ENCODE measurements around the gene E2F1. TPM values are rescaled to one million over a fixed set of nuclear protein-coding genes. Genes with fewer than 3 reads are reported as not detected.

The E2F1 gene
- total and polyA plus RNA-seq, 4 donors = 3.4 to 11.4 (median 10.3) TPM

DNA sequence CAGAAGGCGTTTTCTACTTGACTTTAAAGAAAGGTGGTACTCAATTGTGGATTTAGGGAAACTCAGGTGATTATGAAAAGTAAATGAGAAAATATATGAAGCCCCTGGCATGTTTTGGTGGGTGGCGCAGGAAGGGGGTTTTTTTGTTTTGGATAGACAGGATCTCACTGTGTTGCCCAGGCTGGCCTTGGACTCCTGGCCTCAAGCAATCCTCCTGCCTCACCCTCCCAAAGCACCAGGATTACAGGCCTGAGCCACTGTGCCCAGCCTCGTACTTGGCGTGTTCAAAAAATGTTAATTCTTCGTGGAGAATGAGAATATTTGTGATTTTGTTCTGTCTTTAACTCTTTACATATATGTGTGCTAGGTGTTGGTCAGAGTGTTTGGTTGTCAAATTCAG, 56.2 kb downstream of the E2F1 start:
- Histone ChIP-seq H3K4me3 (ENCODE audit: low read depth, low read length) (no peak overlapping the region), H3K27ac (ENCODE audit: low read depth, low read length) (no peak overlapping the region), H3K4me1 (ENCODE audit: control insufficient read depth, insufficient read depth, low read length) (no peaks in the 10 kb centered on the region), H3K36me3 (ENCODE audit: control insufficient read depth, insufficient read depth, low read length) (peaks cover 57% of the 10 kb centered on the region), H3K27me3 (ENCODE audit: control insufficient read depth, insufficient read depth, low read length) (no peaks in the 10 kb centered on the region), H3K9me3 (ENCODE audit: control insufficient read depth, insufficient read depth, low read length) (no peaks in the 10 kb centered on the region)
- no CpG with 5 or more reads among the region's 5 CpGs for WGBS (ENCODE audit: insufficient coverage)
- DNase-seq (ENCODE audit: low read depth in 4 of 6, low spot score in 6 of 6) = no peak

DNA sequence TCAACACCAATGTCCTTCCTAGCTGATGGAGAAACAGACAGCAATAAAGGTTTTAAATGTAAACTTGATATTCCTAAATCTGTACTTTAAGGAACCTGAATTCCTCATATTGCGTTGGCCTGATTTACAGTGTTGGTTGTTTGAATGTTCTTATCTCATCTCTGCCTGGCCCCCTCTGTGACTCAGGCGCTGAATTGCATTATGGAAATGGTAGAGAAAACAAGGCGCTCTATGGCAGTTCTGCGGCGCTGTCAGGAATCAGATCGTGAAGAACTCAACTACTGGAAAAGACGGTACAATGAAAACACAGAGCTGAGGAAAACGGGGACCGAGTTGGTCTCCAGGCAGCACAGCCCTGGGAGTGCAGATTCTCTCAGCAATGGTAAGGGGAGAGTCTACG, 56.7 kb downstream of the E2F1 start:
- WGBS (ENCODE audit: insufficient coverage) = 94% methylated on average over 8 of the region's 10 CpGs
- Histone ChIP-seq H3K27ac (ENCODE audit: low read depth, low read length) (no peak overlapping the region), H3K4me3 (ENCODE audit: low read depth, low read length) (no peak overlapping the region), H3K9me3 (ENCODE audit: control insufficient read depth, insufficient read depth, low read length) (no peaks in the 10 kb centered on the region), H3K27me3 (ENCODE audit: control insufficient read depth, insufficient read depth, low read length) (no peaks in the 10 kb centered on the region), H3K4me1 (ENCODE audit: control insufficient read depth, insufficient read depth, low read length) (no peaks in the 10 kb centered on the region), H3K36me3 (ENCODE audit: control insufficient read depth, insufficient read depth, low read length) (peaks cover 60% of the 10 kb centered on the region)
- DNase-seq (ENCODE audit: low read depth in 4 of 6, low spot score in 6 of 6) = no peak

DNA sequence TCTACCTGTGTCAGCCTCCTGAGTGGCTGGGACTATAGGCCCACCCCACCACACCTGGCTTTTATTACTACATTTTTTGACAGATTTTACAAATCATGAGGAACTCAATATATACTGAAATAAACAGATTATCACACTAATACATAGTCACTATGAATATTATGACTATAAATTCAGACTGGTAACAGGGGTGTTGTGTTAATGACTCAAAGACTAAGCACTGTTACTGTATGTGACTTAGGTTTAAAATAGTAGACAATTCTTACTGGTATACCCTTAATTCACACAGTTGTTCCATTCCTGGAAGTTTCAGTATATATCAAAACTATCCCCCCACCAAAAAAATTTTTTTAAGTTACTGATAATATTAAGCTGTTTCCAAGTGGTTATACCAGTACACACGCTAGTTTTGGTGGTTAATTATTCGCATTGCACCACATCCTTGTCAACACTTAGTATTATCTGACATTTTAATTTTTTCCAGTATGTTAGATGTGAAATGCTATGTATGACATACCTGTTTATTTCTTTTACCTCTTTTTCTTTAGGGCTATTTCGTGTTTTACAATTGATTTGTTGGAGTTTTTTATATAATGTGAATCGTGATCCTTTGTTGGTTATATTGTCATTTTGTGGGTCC, 58.5 kb downstream of the E2F1 start:
- Histone ChIP-seq H3K36me3 (ENCODE audit: control insufficient read depth, insufficient read depth, low read length) (peaks cover 56% of the 10 kb centered on the region), H3K4me1 (ENCODE audit: control insufficient read depth, insufficient read depth, low read length) (no peaks in the 10 kb centered on the region), H3K4me3 (ENCODE audit: low read depth, low read length) (no peak overlapping the region), H3K9me3 (ENCODE audit: control insufficient read depth, insufficient read depth, low read length) (no peaks in the 10 kb centered on the region), H3K27ac (ENCODE audit: low read depth, low read length) (no peak overlapping the region), H3K27me3 (ENCODE audit: control insufficient read depth, insufficient read depth, low read length) (no peaks in the 10 kb centered on the region)
- no CpG with 5 or more reads among the region's 4 CpGs for WGBS (ENCODE audit: insufficient coverage)
- DNase-seq (ENCODE audit: low read depth in 4 of 6, low spot score in 6 of 6) = no peak

DNA sequence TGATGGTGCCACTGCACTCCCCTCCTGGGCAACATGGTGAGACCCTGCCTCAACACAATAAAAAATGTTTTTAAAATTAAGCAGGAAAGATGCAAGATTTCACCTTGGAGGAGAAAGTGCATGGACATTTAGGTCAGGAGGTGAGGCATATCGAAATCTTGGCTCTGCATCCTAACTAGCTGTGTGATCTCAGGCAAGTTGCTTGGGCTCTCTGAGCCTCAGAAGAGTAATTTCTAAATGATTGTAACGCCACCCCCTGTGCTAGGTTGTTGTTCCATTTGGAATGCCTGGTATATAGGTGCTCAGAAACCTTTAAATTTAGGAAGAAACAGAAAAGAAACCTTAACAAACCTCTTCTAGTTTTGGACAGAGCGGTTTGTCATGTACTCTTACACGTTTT, 60.0 kb downstream of the E2F1 start:
- no peaks in the 10 kb centered on the region for H3K27me3 ChIP-seq (ENCODE audit: control insufficient read depth, insufficient read depth, low read length)
- DNase-seq (ENCODE audit: low read depth in 4 of 6, low spot score in 6 of 6) = no peak
- H3K4me1 ChIP-seq (ENCODE audit: control insufficient read depth, insufficient read depth, low read length) = no peaks in the 10 kb centered on the region
- 80% methylated on average over 2 of the region's 4 CpGs for WGBS (ENCODE audit: insufficient coverage)
- H3K27ac ChIP-seq (ENCODE audit: low read depth, low read length) = no peak overlapping the region
- H3K9me3 ChIP-seq (ENCODE audit: control insufficient read depth, insufficient read depth, low read length) = no peaks in the 10 kb centered on the region
- H3K4me3 ChIP-seq (ENCODE audit: low read depth, low read length) = no peak overlapping the region
- peaks cover 45% of the 10 kb centered on the region for H3K36me3 ChIP-seq (ENCODE audit: control insufficient read depth, insufficient read depth, low read length)

Other genes with a start within 250 kb of the E2F1 start
- 10 to 100 TPM; 20.8 to 87.9 TPM for gene SNTA1, start 242.6 kb downstream of the E2F1 start, total RNA-seq
- 10 to 100 TPM; 22.0 to 35.3 TPM for gene SNTA1, start 242.6 kb downstream of the E2F1 start, polyA plus RNA-seq (ENCODE audit: insufficient read length in 2 of 2)
- gene CBFA2T2, start 196.3 kb downstream of the E2F1 start, total RNA-seq = 10 to 100 TPM; 14.5 to 15.3 TPM
- gene CBFA2T2, start 196.3 kb downstream of the E2F1 start, polyA plus RNA-seq (ENCODE audit: insufficient read length in 2 of 2) = 10 to 100 TPM; 22.9 to 33.3 TPM
- gene C20orf144, start 24.1 kb downstream of the E2F1 start, total RNA-seq = not detected
- gene C20orf144, start 24.1 kb downstream of the E2F1 start, polyA plus RNA-seq (ENCODE audit: insufficient read length in 2 of 2) = 1 to 10 TPM in 1 of 2 donors, under 1 TPM in 1; 0.33 to 1.1 TPM
- gene ACTL10, start 19.4 kb downstream of the E2F1 start, total RNA-seq = under 1 TPM; 0.50 to 0.77 TPM
- gene ACTL10, start 19.4 kb downstream of the E2F1 start, polyA plus RNA-seq (ENCODE audit: insufficient read length in 2 of 2) = 1 to 10 TPM in 1 of 2 donors, under 1 TPM in 1; 0.82 to 1.2 TPM
- gene NECAB3, start 12.0 kb downstream of the E2F1 start, total RNA-seq = 10 to 100 TPM; 27.5 to 36.4 TPM
- 10 to 100 TPM; 30.9 to 42.7 TPM for gene NECAB3, start 12.0 kb downstream of the E2F1 start, polyA plus RNA-seq (ENCODE audit: insufficient read length in 2 of 2)
- 10 to 100 TPM; 11.7 to 13.5 TPM for gene PXMP4, start 33.9 kb upstream of the E2F1 start, total RNA-seq
- 10 to 100 TPM; 14.8 to 16.8 TPM for gene PXMP4, start 33.9 kb upstream of the E2F1 start, polyA plus RNA-seq (ENCODE audit: insufficient read length in 2 of 2)
- gene ZNF341, start 45.6 kb upstream of the E2F1 start, total RNA-seq = 1 to 10 TPM; 1.3 to 2.7 TPM
- 1 to 10 TPM; 6.6 to 7.1 TPM for gene ZNF341, start 45.6 kb upstream of the E2F1 start, polyA plus RNA-seq (ENCODE audit: insufficient read length in 2 of 2)
- 10 to 100 TPM; 47.3 to 55.5 TPM for gene CHMP4B, start 125.0 kb upstream of the E2F1 start, total RNA-seq
- 100 to 1,000 TPM; 172 to 187 TPM for gene CHMP4B, start 125.0 kb upstream of the E2F1 start, polyA plus RNA-seq (ENCODE audit: insufficient read length in 2 of 2)

Data from spinal cord (tissue), 10 donors.